TTC549 (cell line): ENCODE results near the gene HHIPL2.
"Not testable (repeated sequence)": the region's sequence is repeated elsewhere in the genome, so short reads cannot be mapped to it uniquely, and the experiment has no call there.

Experiments used
- FAIRE-seq: peaks from 2 replicates; lab custom pipeline; 2012; peaks lifted over from hg19 to GRCh38; lab: Jason Lieb, UNC

The HHIPL2 gene

GRCh38 chr1:222539951-222540597, 7.8 kb downstream of the HHIPL2 start:
- no peak for FAIRE-seq

- FAIRE-seq, result no peak
Observed at GRCh38 chr1:222535455-222535854, 12.4 kb downstream of the HHIPL2 start.

- no peak for FAIRE-seq
Observed at GRCh38 chr1:222530852-222531251, 17.1 kb downstream of the HHIPL2 start.

- FAIRE-seq, result no peak
Observed at GRCh38 chr1:222529916-222530315, 18.0 kb downstream of the HHIPL2 start.

GRCh38 chr1:222529181-222529580, 18.7 kb downstream of the HHIPL2 start:
- no peak for FAIRE-seq

GRCh38 chr1:222525951-222526350, 22.0 kb downstream of the HHIPL2 start:
- no peak for FAIRE-seq

GRCh38 chr1:222523852-222524251, 24.1 kb downstream of the HHIPL2 start:
- FAIRE-seq, result no peak

GRCh38 chr1:222522105-222522915, 25.6 kb downstream of the HHIPL2 start:
- no peak for FAIRE-seq

GRCh38 chr1:222521299-222522104, 26.4 kb downstream of the HHIPL2 start:
- no peak for FAIRE-seq

GRCh38 chr1:222489496-222489895, 58.4 kb downstream of the HHIPL2 start:
- not testable (repeated sequence) for FAIRE-seq

GRCh38 chr1:222487774-222488173, 60.1 kb downstream of the HHIPL2 start:
- not testable (repeated sequence) for FAIRE-seq

- not testable (repeated sequence) for FAIRE-seq
Observed at GRCh38 chr1:222484005-222484404, 63.9 kb downstream of the HHIPL2 start.

GRCh38 chr1:222479567-222479966, 68.3 kb downstream of the HHIPL2 start:
- not testable (repeated sequence) for FAIRE-seq

- FAIRE-seq, result not testable (repeated sequence)
Observed at GRCh38 chr1:222476436-222476835, 71.5 kb downstream of the HHIPL2 start.

GRCh38 chr1:222473717-222474116, 74.2 kb downstream of the HHIPL2 start:
- FAIRE-seq, result not testable (repeated sequence)

- not testable (repeated sequence) for FAIRE-seq
Observed at GRCh38 chr1:222472776-222473540, 74.9 kb downstream of the HHIPL2 start.
